GM12878 (cell line): ENCODE measurements around the gene MARCHF10. TPM values are rescaled to one million over a fixed set of nuclear protein-coding genes. Genes with fewer than 3 reads are reported as not detected.

ENCODE experiments used
- ATAC-seq: fragments of 200-7000 bp; cut with Tn5 transposase; 3 replicates; pipeline ENCODE4 v1.9.1; 2020; ENCODE audit warnings: mild to moderate bottlenecking, moderate library complexity
- BruUV-seq: library from RNA; stranded (reverse); fragments of 400-500 nt; replicated peaks from 2 replicates; lab custom pipeline; 2021; lab: Mats Ljungman, UMichigan
- CTCF ChIA-PET: fragments of 300-600 bp; sonication (Branson Sonifier 250); formaldehyde crosslinking; extraction: SDS; loops from one replicate; lab custom pipeline; 2021; ENCODE audit warnings: inconsistent platforms; lab: Yijun Ruan, JAX
- POLR2A ChIA-PET: fragments of 350-600 bp; formaldehyde crosslinking; extraction: SDS; loops from one replicate; lab custom pipeline; 2021; ENCODE audit warnings: inconsistent platforms; lab: Charles Lee
- RAD21 ChIA-PET: fragments of 300-600 bp; sonication (Branson Sonifier 250); formaldehyde crosslinking; loops from one replicate; lab custom pipeline; 2023; ENCODE audit warnings: antibody characterized with exemption; ENCODE audit not compliant: unreplicated experiment; lab: Charles Lee
- SMC1A ChIA-PET: fragments of 300-600 bp; sonication (Branson Sonifier 250); formaldehyde crosslinking; loops from one replicate; lab custom pipeline; 2023; ENCODE audit not compliant: unreplicated experiment, uncharacterized antibody; lab: Charles Lee
- DNase-seq: peaks from one replicate; pipeline ENCODE4 v3.0.0-alpha.2; 2011; ENCODE audit warnings: low read depth, low spot score
- FAIRE-seq: peaks from 3 replicates; lab custom pipeline; 2011; peaks lifted over from hg19 to GRCh38; lab: Jason Lieb, UNC
- H2AFZ ChIP-seq: 2 replicates; pipeline ENCODE4 v1.6.0; 2011; ENCODE audit warnings: low read depth, low read length, control low read depth; ENCODE audit not compliant: control insufficient read depth
- H3K27ac ChIP-seq: 2 replicates; pipeline ENCODE4 v1.5.1; 2011; ENCODE audit warnings: control low read depth; ENCODE audit not compliant: control insufficient read depth, insufficient read depth
- H3K27me3 ChIP-seq, 2 experiments: replicated peaks in 1 of 2; 2 replicates each; pipeline versions ENCODE4 v1.6.0 to v1.6.1; 2011; ENCODE audit warnings: low read length in 1 of 2; ENCODE audit not compliant: control insufficient read depth in 2 of 2, insufficient read depth in 2 of 2
- H3K36me3 ChIP-seq, 2 experiments: 2 replicates each; pipeline ENCODE4 v1.5.1; 2011; ENCODE audit warnings: low read length in 1 of 2; ENCODE audit not compliant: control insufficient read depth in 2 of 2, insufficient read depth in 2 of 2
- H3K4me1 ChIP-seq: 2 replicates; pipeline ENCODE4 v1.6.1; 2011; ENCODE audit warnings: mild to moderate bottlenecking, low read length, moderate library complexity, mixed read lengths; ENCODE audit not compliant: control insufficient read depth, insufficient read depth
- H3K4me2 ChIP-seq: 2 replicates; pipeline ENCODE4 v1.6.0; 2011; ENCODE audit warnings: control low read depth; ENCODE audit not compliant: control insufficient read depth, insufficient read depth
- H3K4me3 ChIP-seq: fragments of 200-600 bp; sonication (generic); 2 replicates; pipeline ENCODE4 v1.5.1; 2016
- H3K79me2 ChIP-seq: 2 replicates; pipeline ENCODE4 v1.6.0; 2011; ENCODE audit warnings: low read length; ENCODE audit not compliant: control insufficient read depth, insufficient read depth
- H3K9ac ChIP-seq: 2 replicates; pipeline ENCODE4 v1.8.0; 2011; ENCODE audit warnings: low read length, control low read depth, mixed read lengths; ENCODE audit not compliant: control insufficient read depth, insufficient read depth
- H3K9me3 ChIP-seq: replicated peaks from 3 replicates; pipeline ENCODE4 v1.5.1; 2011; ENCODE audit warnings: mild to moderate bottlenecking, low read length; ENCODE audit not compliant: control insufficient read depth, insufficient read depth
- H4K20me1 ChIP-seq: 2 replicates; pipeline ENCODE4 v1.6.0; 2011; ENCODE audit not compliant: control insufficient read depth, insufficient read depth
- BCL11A ChIP-seq: IDR thresholded peaks from 2 replicates; pipeline ENCODE4 v1.6.1; 2011; ENCODE audit warnings: low read depth, low read length
- FOXM1 ChIP-seq: IDR thresholded peaks from 2 replicates; pipeline ENCODE4 v1.6.1; 2012; ENCODE audit warnings: low read depth, mild to moderate bottlenecking, inconsistent platforms, low read length, moderate library complexity
- SRF ChIP-seq, 2 experiments: IDR thresholded peaks; 2 replicates each; pipeline ENCODE4 v1.6.1; 2011; ENCODE audit warnings: low read depth in 2 of 2, low read length in 2 of 2, mild to moderate bottlenecking in 1 of 2, moderate library complexity in 1 of 2
- STAT3 ChIP-seq: IDR thresholded peaks from 2 replicates; pipeline ENCODE4 v1.6.1; 2011; ENCODE audit warnings: low read depth, low read length, improper control_type of control experiment
- TCF3 ChIP-seq: IDR thresholded peaks from 2 replicates; pipeline ENCODE4 v1.6.1; 2012; ENCODE audit warnings: low read depth, mild to moderate bottlenecking, low read length, borderline replicate concordance; ENCODE audit not compliant: insufficient read depth
- WGBS: methylation state at CpG from one replicate; pipeline ENCODE4 v1.1.6; 2016; ENCODE audit warnings: low lambda C conversion rate; ENCODE audit not compliant: insufficient replicate concordance, insufficient coverage; ENCODE audit errors: missing lambda C conversion rate; 5-methylcytosine and 5-hydroxymethylcytosine counted together
- in situ Hi-C: fragments of 300-500 bp; cut with MboI; formaldehyde crosslinking; loops from 9 replicates; pipeline ENCODE4 v1.14.3; 2018; ENCODE audit warnings: mixed read lengths
- intact Hi-C: fragments of 100-400 bp; cut with micrococcal nuclease; formaldehyde crosslinking; loops from one replicate; pipeline ENCODE4 v1.14.2; 2022; ENCODE audit not compliant: unreplicated experiment
- polyA plus RNA-seq, 11 experiments: library from polyadenylated mRNA; depleted of rRNA in 4 of 11; unstranded in 6 of 11; stranded (reverse) in 5 of 11; fragments of >200 nt; fragmentation: Nextera tagmentation in 4 of 11; fragmentation: Illumina TruSeq in 1 of 11; extraction: Ambion mirVana in 4 of 11; extraction: Trizol in 1 of 11; gene quantifications; 1 replicate in 1 of 11; 2 replicates in 10 of 11; pipeline versions ENCODE4 v1.2.1 to v1.2.3, GENCODE V29; 2011 to 2016; ENCODE audit warnings: inconsistent platforms in 2 of 11, missing spikeins in 2 of 11, low read depth in 1 of 11
- total RNA-seq, 4 experiments: library from RNA; depleted of rRNA in 3 of 4; stranded (reverse); fragments of >200 nt in 3 of 4; fragmentation: Illumina TruSeq in 1 of 4; extraction: Trizol in 1 of 4; gene quantifications; 2 replicates each; pipeline versions ENCODE4 v1.2.1 to v1.2.3, GENCODE V29; 2013 to 2021
- TF ChIP-seq, protein P1 (sequence below): fragments of 450-650 bp; IDR thresholded peaks from 2 replicates; pipeline ENCODE4 v1.6.1; 2017; ENCODE audit warnings: mild to moderate bottlenecking, low read depth, inconsistent platforms; ENCODE audit not compliant: poor library complexity, severe bottlenecking
- TF ChIP-seq, protein P2 (sequence below): fragments of 450-650 bp; formaldehyde crosslinking; IDR thresholded peaks from 2 replicates; pipeline ENCODE4 v1.4.0; 2022; ENCODE audit warnings: mild to moderate bottlenecking, moderate library complexity

The MARCHF10 gene
- total and polyA plus RNA-seq, 10 of the 15 experiments (the other 5 are each of a cell fraction or from before 2014, with no cell fraction given) = 0.11 to 0.24 TPM; not detected in 8

DNA sequence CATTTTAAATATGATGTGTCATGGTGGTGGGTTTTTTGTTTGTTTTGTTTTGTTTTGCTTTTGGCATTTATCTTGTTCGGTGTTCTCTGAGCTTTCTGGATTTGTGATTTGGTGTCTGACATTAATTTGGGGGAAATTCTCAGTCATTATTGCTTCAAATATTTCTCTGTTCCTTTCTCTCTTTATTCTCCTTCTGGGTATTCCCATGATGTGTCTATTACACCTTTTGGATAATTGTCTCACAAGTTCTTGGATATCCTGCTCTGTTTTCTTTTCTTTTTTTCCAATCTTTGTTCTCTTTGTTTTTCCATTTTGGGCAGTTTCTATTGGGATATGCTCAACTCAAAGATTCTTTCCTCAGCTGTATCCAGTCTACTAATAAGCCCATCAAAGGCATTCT is 88.5 kb downstream of the MARCHF10 start:
- intact Hi-C loops = no loop called here
- no peaks in the 10 kb centered on the region for H3K36me3 ChIP-seq
- CTCF ChIA-PET = interaction anchor here (0.7 kb wide), 1 partner anchor 420 kb away, joined by 3 read pairs; no protein-coding TSS in a partner anchor
- BruUV-seq = no TSS peak
- RAD21 ChIA-PET = no interaction called here
- H4K20me1 ChIP-seq = no peaks in the 10 kb centered on the region
- DNase-seq = no peak
- H3K79me2 ChIP-seq = no peaks in the 10 kb centered on the region
- no peaks in the 10 kb centered on the region; the same call in 2 of the 3 replicates for H3K9me3 ChIP-seq
- H2AFZ ChIP-seq = no peak overlapping the region
- no peak overlapping the region for H3K4me2 ChIP-seq
- 36% methylated on average over 1 of the region's 1 CpG for WGBS
- H3K4me3 ChIP-seq = no peak overlapping the region
- H3K4me1 ChIP-seq = peaks cover 5% of the 10 kb centered on the region
- no peak overlapping the region for H3K27ac ChIP-seq
- TF ChIP-seq SRF (IDR thresholded peaks at IDR 0.05; ENCODE audit: low read depth in 2 of 2, low read length in 2 of 2) (no peak), TCF3 (no peak), STAT3 (no peak), FOXM1 (no peak), BCL11A (no peak)
- TF ChIP-seq, protein P1, sequence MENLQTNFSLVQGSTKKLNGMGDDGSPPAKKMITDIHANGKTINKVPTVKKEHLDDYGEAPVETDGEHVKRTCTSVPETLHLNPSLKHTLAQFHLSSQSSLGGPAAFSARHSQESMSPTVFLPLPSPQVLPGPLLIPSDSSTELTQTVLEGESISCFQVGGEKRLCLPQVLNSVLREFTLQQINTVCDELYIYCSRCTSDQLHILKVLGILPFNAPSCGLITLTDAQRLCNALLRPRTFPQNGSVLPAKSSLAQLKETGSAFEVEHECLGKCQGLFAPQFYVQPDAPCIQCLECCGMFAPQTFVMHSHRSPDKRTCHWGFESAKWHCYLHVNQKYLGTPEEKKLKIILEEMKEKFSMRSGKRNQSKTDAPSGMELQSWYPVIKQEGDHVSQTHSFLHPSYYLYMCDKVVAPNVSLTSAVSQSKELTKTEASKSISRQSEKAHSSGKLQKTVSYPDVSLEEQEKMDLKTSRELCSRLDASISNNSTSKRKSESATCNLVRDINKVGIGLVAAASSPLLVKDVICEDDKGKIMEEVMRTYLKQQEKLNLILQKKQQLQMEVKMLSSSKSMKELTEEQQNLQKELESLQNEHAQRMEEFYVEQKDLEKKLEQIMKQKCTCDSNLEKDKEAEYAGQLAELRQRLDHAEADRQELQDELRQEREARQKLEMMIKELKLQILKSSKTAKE = no peak
- TF ChIP-seq, protein P2, sequence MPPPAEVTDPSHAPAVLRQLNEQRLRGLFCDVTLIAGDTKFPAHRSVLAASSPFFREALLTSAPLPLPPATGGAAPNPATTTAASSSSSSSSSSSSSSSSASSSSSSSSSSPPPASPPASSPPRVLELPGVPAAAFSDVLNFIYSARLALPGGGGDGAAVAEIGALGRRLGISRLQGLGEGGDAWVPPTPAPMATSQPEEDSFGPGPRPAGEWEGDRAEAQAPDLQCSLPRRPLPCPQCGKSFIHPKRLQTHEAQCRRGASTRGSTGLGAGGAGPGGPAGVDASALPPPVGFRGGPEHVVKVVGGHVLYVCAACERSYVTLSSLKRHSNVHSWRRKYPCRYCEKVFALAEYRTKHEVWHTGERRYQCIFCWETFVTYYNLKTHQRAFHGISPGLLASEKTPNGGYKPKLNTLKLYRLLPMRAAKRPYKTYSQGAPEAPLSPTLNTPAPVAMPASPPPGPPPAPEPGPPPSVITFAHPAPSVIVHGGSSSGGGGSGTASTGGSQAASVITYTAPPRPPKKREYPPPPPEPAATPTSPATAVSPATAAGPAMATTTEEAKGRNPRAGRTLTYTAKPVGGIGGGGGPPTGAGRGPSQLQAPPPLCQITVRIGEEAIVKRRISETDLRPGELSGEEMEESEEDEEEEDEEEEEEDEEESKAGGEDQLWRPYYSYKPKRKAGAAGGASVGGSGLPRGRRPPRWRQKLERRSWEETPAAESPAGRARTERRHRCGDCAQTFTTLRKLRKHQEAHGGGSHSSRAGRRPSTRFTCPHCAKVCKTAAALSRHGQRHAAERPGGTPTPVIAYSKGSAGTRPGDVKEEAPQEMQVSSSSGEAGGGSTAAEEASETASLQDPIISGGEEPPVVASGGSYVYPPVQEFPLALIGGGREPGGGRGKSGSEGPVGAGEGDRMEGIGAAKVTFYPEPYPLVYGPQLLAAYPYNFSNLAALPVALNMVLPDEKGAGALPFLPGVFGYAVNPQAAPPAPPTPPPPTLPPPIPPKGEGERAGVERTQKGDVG (CRISPR knock-in tag) = no peak
- POLR2A ChIA-PET = no interaction called here
- no peak for FAIRE-seq
- no peak for ATAC-seq
- H3K9ac ChIP-seq = no peak overlapping the region
- SMC1A ChIA-PET = no interaction called here
- in situ Hi-C loops = no loop called here
- H3K27me3 ChIP-seq = no peaks in the 10 kb centered on the region
